HG03196 (cell line): ENCODE data around the gene MARCKS.
A peak's percentile ranks its signal among the peaks of the same experiment; 100 is the strongest.

Source experiments
- ATAC-seq: cut with Tn5 transposase; IDR thresholded peaks from one replicate; pipeline ENCODE4 v1.9.1; 2021; ENCODE audit not compliant: unreplicated experiment

The MARCKS gene

GRCh38 chr6:113856625-113857555, at the start of gene MARCKS:
Gene MARCKS, plus strand, starts transcription at chr6:113857345. Its CDS starts 401 bp downstream, at chr6:113857746.
- peak; percentile 45 for ATAC-seq

- ATAC-seq: peak; percentile 44
Measured at GRCh38 chr6:113809826-113810225, 47.3 kb upstream of the MARCKS start.

- no peak for ATAC-seq
Measured at GRCh38 chr6:113813142-113813541, 44.0 kb upstream of the MARCKS start.

GRCh38 chr6:113818578-113818977, 38.6 kb upstream of the MARCKS start:
- no peak for ATAC-seq

GRCh38 chr6:113819169-113819830, 37.8 kb upstream of the MARCKS start:
- no peak for ATAC-seq

GRCh38 chr6:113820761-113821160, 36.4 kb upstream of the MARCKS start:
- no peak for ATAC-seq

- no peak for ATAC-seq
Measured at GRCh38 chr6:113821445-113821844, 35.7 kb upstream of the MARCKS start.

GRCh38 chr6:113823916-113824315, 33.2 kb upstream of the MARCKS start:
- no peak for ATAC-seq

GRCh38 chr6:113824411-113824810, 32.7 kb upstream of the MARCKS start:
- ATAC-seq: no peak

GRCh38 chr6:113824866-113825265, 32.3 kb upstream of the MARCKS start:
- no peak for ATAC-seq

GRCh38 chr6:113825781-113826180, 31.4 kb upstream of the MARCKS start:
- no peak for ATAC-seq

- no peak for ATAC-seq
Measured at GRCh38 chr6:113828984-113829695, 28.0 kb upstream of the MARCKS start.

- no peak for ATAC-seq
Measured at GRCh38 chr6:113829696-113830045, 27.5 kb upstream of the MARCKS start.

- no peak for ATAC-seq
Measured at GRCh38 chr6:113830140-113830539, 27.0 kb upstream of the MARCKS start.

GRCh38 chr6:113833537-113833936, 23.6 kb upstream of the MARCKS start:
- no peak for ATAC-seq

GRCh38 chr6:113837170-113837569, 20.0 kb upstream of the MARCKS start:
- no peak for ATAC-seq

GRCh38 chr6:113842165-113842564, 15.0 kb upstream of the MARCKS start:
- ATAC-seq: no peak

- no peak for ATAC-seq
Measured at GRCh38 chr6:113843500-113844073, 13.6 kb upstream of the MARCKS start.

- no peak for ATAC-seq
Measured at GRCh38 chr6:113846577-113846976, 10.6 kb upstream of the MARCKS start.

- ATAC-seq: no peak
Measured at GRCh38 chr6:113847447-113847846, 9.7 kb upstream of the MARCKS start.

- no peak for ATAC-seq
Measured at GRCh38 chr6:113848280-113848679, 8.9 kb upstream of the MARCKS start.
